ENCODE data around the gene RAPGEF4. TPM values are rescaled to one million over a fixed set of nuclear protein-coding genes. Genes with fewer than 3 reads are reported as not detected.
A peak's percentile ranks its signal among the peaks of the same experiment; 100 is the strongest.

Gene RAPGEF4
- total RNA-seq, 4 donors from 2014 or later = 1.4 to 5.5 (median 1.8) TPM

- in situ Hi-C loops (cut with MboI; ENCODE audit: low sequenced_read_pairs in 4 of 4) = loop anchor here in 1 of 4 donors (25.0 kb wide), 1 partner anchor 962 kb away; no protein-coding TSS in a partner anchor
- intact Hi-C loops (cut with DNase I; ENCODE audit: low total_unique reads) = no loop called here
- ATAC-seq = no peak
- no peaks in the 10 kb centered on the region for H3K36me3 ChIP-seq
- TF ChIP-seq CTCF (IDR thresholded peaks at IDR 0.05 in 4 of 5, conservative IDR thresholded peaks at IDR 0.05 in 1 of 5) (no peak), POLR2A (IDR thresholded peaks at IDR 0.05) (no peak)
- no peak overlapping the region for H3K4me3 ChIP-seq
- no peak for DNase-seq
- H3K27me3 ChIP-seq = no peaks in the 10 kb centered on the region
- H3K4me1 ChIP-seq = peaks cover 16 to 24% of the 10 kb centered on the region in 2 donors
- H3K27ac ChIP-seq = peak overlapping the region; percentile 79 to 87 (median 86)
- H3K9me3 ChIP-seq = no peaks in the 10 kb centered on the region
Observed at GRCh38 chr2:173049831-173050230, 314.2 kb downstream of the RAPGEF4 start.

GRCh38 chr2:173050684-173051083, 315.0 kb downstream of the RAPGEF4 start:
- H3K27ac ChIP-seq = peak overlapping the region in 1 of 4 donors; percentile 87
- no peak for TF ChIP-seq CTCF (IDR thresholded peaks at IDR 0.05 in 4 of 5, conservative IDR thresholded peaks at IDR 0.05 in 1 of 5)
- TF ChIP-seq POLR2A (IDR thresholded peaks at IDR 0.05) = no peak
- H3K27me3 ChIP-seq = no peaks in the 10 kb centered on the region
- DNase-seq (no peak), ATAC-seq (no peak)
- H3K4me1 ChIP-seq = peaks cover 16 to 24% of the 10 kb centered on the region in 2 donors
- H3K36me3 ChIP-seq = no peaks in the 10 kb centered on the region
- intact Hi-C loops (cut with DNase I; ENCODE audit: low total_unique reads) = no loop called here
- in situ Hi-C loops (cut with MboI; ENCODE audit: low sequenced_read_pairs in 4 of 4) = no loop called here
- no peaks in the 10 kb centered on the region for H3K9me3 ChIP-seq
- no peak overlapping the region for H3K4me3 ChIP-seq

GRCh38 chr2:173051463-173052215, 316.0 kb downstream of the RAPGEF4 start:
- intact Hi-C loops (cut with DNase I; ENCODE audit: low total_unique reads) = no loop called here

GRCh38 chr2:173053043-173053699, 317.5 kb downstream of the RAPGEF4 start:
- no peaks in the 10 kb centered on the region for H3K27me3 ChIP-seq
- no peaks in the 10 kb centered on the region for H3K36me3 ChIP-seq
- H3K9me3 ChIP-seq = no peaks in the 10 kb centered on the region
- ATAC-seq (no peak), DNase-seq (no peak)
- peaks cover 23 to 26% of the 10 kb centered on the region in 2 donors for H3K4me1 ChIP-seq
- in situ Hi-C loops (cut with MboI; ENCODE audit: low sequenced_read_pairs in 4 of 4) (no loop called here), intact Hi-C loops (cut with DNase I; ENCODE audit: low total_unique reads) (no loop called here)
- H3K4me3 ChIP-seq = no peak overlapping the region
- H3K27ac ChIP-seq = no peak overlapping the region
- no peak for TF ChIP-seq POLR2A (IDR thresholded peaks at IDR 0.05)
- no peak for TF ChIP-seq CTCF (IDR thresholded peaks at IDR 0.05 in 4 of 5, conservative IDR thresholded peaks at IDR 0.05 in 1 of 5)

More at GRCh38 chr2:173051463-173052215, 316.0 kb downstream of the RAPGEF4 start:
- H3K27ac ChIP-seq = no peak overlapping the region
- no peaks in the 10 kb centered on the region for H3K36me3 ChIP-seq
- no peaks in the 10 kb centered on the region for H3K27me3 ChIP-seq
- TF ChIP-seq POLR2A (IDR thresholded peaks at IDR 0.05) (no peak), CTCF (IDR thresholded peaks at IDR 0.05 in 4 of 5, conservative IDR thresholded peaks at IDR 0.05 in 1 of 5) (no peak)
- in situ Hi-C loops (cut with MboI; ENCODE audit: low sequenced_read_pairs in 4 of 4) = no loop called here
- no peaks in the 10 kb centered on the region for H3K9me3 ChIP-seq
- DNase-seq = no peak
- no peak overlapping the region for H3K4me3 ChIP-seq
- H3K4me1 ChIP-seq = peaks cover 16 to 24% of the 10 kb centered on the region in 2 donors
- no peak for ATAC-seq
